Measurements from ENCODE around the gene ANKS3.

DNA sequence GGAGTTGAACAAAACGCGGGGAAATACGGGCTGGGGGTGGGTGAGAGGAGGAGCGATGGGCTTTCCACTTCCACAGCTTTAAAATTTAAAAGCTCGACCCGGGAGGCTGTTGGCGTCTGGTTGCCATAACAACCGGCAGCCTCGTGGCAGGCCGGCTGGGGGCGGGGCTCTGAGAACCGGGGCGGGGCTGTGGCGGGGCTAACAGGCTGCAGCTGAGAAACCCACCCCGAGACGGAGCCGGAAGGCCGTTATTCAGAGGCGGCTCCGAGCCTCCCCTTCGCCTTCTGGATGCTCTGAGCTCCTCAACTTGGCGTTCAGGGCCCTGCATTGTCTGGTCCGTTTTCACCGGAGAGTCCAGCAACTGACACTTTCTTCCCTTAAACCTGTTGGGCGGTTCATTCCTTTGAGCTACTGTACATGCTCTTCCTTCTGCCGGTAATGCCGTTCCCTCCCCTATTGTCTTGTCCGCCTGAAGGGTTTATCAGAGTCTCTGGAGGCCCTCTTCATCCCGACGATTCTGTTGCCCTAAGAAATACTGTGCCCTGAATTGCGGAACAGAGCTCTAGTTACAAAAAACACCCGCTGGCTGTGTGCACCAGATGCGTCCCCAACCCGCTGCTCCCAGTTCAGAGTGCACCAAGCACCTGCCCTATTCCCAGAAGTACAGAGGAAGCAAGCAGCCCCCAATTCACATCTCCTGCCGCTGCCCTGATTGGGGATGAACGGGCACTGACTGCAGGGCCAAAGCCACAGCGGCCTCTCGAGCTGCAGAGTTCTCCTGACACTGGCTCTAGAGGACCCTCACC lies 862 bp upstream of the ANKS3 start:
- TF ChIP-seq, protein P1, sequence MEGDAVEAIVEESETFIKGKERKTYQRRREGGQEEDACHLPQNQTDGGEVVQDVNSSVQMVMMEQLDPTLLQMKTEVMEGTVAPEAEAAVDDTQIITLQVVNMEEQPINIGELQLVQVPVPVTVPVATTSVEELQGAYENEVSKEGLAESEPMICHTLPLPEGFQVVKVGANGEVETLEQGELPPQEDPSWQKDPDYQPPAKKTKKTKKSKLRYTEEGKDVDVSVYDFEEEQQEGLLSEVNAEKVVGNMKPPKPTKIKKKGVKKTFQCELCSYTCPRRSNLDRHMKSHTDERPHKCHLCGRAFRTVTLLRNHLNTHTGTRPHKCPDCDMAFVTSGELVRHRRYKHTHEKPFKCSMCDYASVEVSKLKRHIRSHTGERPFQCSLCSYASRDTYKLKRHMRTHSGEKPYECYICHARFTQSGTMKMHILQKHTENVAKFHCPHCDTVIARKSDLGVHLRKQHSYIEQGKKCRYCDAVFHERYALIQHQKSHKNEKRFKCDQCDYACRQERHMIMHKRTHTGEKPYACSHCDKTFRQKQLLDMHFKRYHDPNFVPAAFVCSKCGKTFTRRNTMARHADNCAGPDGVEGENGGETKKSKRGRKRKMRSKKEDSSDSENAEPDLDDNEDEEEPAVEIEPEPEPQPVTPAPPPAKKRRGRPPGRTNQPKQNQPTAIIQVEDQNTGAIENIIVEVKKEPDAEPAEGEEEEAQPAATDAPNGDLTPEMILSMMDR (IDR thresholded peaks at IDR 0.05): no peak
- TF ChIP-seq NFE2L2 (conservative IDR thresholded peaks at IDR 0.05; ENCODE audit: low read length): no peak
- peak; percentile 55 for TF ChIP-seq POLR2A (IDR thresholded peaks at IDR 0.05; ENCODE audit: low read length)
- TF ChIP-seq, protein P2, sequence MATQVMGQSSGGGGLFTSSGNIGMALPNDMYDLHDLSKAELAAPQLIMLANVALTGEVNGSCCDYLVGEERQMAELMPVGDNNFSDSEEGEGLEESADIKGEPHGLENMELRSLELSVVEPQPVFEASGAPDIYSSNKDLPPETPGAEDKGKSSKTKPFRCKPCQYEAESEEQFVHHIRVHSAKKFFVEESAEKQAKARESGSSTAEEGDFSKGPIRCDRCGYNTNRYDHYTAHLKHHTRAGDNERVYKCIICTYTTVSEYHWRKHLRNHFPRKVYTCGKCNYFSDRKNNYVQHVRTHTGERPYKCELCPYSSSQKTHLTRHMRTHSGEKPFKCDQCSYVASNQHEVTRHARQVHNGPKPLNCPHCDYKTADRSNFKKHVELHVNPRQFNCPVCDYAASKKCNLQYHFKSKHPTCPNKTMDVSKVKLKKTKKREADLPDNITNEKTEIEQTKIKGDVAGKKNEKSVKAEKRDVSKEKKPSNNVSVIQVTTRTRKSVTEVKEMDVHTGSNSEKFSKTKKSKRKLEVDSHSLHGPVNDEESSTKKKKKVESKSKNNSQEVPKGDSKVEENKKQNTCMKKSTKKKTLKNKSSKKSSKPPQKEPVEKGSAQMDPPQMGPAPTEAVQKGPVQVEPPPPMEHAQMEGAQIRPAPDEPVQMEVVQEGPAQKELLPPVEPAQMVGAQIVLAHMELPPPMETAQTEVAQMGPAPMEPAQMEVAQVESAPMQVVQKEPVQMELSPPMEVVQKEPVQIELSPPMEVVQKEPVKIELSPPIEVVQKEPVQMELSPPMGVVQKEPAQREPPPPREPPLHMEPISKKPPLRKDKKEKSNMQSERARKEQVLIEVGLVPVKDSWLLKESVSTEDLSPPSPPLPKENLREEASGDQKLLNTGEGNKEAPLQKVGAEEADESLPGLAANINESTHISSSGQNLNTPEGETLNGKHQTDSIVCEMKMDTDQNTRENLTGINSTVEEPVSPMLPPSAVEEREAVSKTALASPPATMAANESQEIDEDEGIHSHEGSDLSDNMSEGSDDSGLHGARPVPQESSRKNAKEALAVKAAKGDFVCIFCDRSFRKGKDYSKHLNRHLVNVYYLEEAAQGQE (IDR thresholded peaks at IDR 0.05): no peak
- no peak for TF ChIP-seq FOSL2 (IDR thresholded peaks at IDR 0.05)
- TF ChIP-seq FOSL2 (CRISPR knock-in tag; IDR thresholded peaks at IDR 0.05): no peak

Measured in A549 (cell line).